Heart right ventricle (tissue), 16 donors: Measurements from ENCODE around the gene TFB1M. TPM values are rescaled to one million over a fixed set of nuclear protein-coding genes. Genes with fewer than 3 reads are reported as not detected.

Source experiments
- ATAC-seq, 8 donors: fragments of 200-7000 bp; cut with Tn5 transposase; one replicate each; pipeline ENCODE4 v1.9.1; 2020; ENCODE audit warnings: mild to moderate bottlenecking in 8 of 8, moderate library complexity in 8 of 8, moderate number of reproducible peaks in 1 of 8
- DNase-seq, 2 donors: peaks; one replicate each; pipeline ENCODE4 v3.0.0-alpha.2; 2020
- H3K27ac ChIP-seq, 10 donors: fragments of 200-600 bp; sonication (generic) in 2 of 10; one replicate each; pipeline versions ENCODE4 v1.5.0 to v1.8.0; 2020 to 2022; ENCODE audit warnings: mild to moderate bottlenecking in 3 of 10
- H3K27me3 ChIP-seq, 7 donors: fragments of 200-600 bp; one replicate each; pipeline ENCODE4 v1.8.0; 2021 to 2022; ENCODE audit warnings: mild to moderate bottlenecking in 2 of 7
- H3K36me3 ChIP-seq, 9 donors: fragments of 200-600 bp; sonication (generic) in 1 of 9; one replicate each; pipeline versions ENCODE4 v1.5.0 to v1.8.0; 2020 to 2022; ENCODE audit warnings: mild to moderate bottlenecking in 2 of 9
- H3K4me1 ChIP-seq, 9 donors: fragments of 200-600 bp; sonication (generic) in 1 of 9; one replicate each; pipeline versions ENCODE4 v1.5.0 to v1.8.0; 2020 to 2022; ENCODE audit warnings: mild to moderate bottlenecking in 4 of 9
- H3K4me3 ChIP-seq, 10 donors: fragments of 200-600 bp; sonication (generic) in 2 of 10; one replicate each; pipeline versions ENCODE4 v1.5.0 to v1.8.0; 2020 to 2022; ENCODE audit warnings: mild to moderate bottlenecking in 7 of 10, moderate library complexity in 2 of 10
- H3K9me3 ChIP-seq, 11 donors: fragments of 200-600 bp in 10 of 11; sonication (generic) in 2 of 11; one replicate each; pipeline versions ENCODE4 v1.5.0 to v1.8.0; 2013 to 2022; ENCODE audit warnings: mild to moderate bottlenecking in 2 of 11, control low read depth in 1 of 11, moderate library complexity in 1 of 11
- WGBS, 2 donors: extraction: QIAGEN DNeasy Blood & Tissue Kit; methylation state at CpG; one replicate each; pipeline ENCODE4 v1.1.7; 2013; ENCODE audit warnings: inconsistent platforms in 1 of 2; 5-methylcytosine and 5-hydroxymethylcytosine counted together
- intact Hi-C, 10 donors: fragments of 100-400 bp; cut with DNase I; formaldehyde crosslinking; loops; one replicate each; pipeline versions ENCODE4 v1.11.1 to v1.14.2; 2022
- polyA plus RNA-seq, 2 donors: library from polyadenylated mRNA; stranded (reverse); fragments of 200-250 nt; gene quantifications; one replicate each; pipeline ENCODE4 v1.2.3, GENCODE V29; 2013
- total RNA-seq, 10 donors: library from RNA; stranded (reverse); fragmentation: NEBNext Ultra II Directional in 3 of 10; extraction: Animal tissue kit (Norgen Biotek cat#: 25700) in 3 of 10; gene quantifications; one replicate each; pipeline versions ENCODE4 v1.2.1 to v1.2.4, GENCODE V29; 2021 to 2023
- TF ChIP-seq, protein P1 (sequence below), 9 donors: fragments of 200-600 bp; sonication (generic) in 2 of 9; IDR thresholded peaks; one replicate each; pipeline versions ENCODE4 v1.5.0 to v1.8.0; 2021 to 2022; ENCODE audit warnings: antibody characterized with exemption in 9 of 9, mild to moderate bottlenecking in 5 of 9, moderate library complexity in 1 of 9
- donor health status: Arrhythmogenic right ventricular cardiomyopathy.
- donor health status: ischemic (EF 13 %, LVEDD 7.1; RV severe dilation, severe dysfunction).
- donor health status: healthy with polysubstance abuse.
- donor health status: DM: no; HTN: yes; CAD: no.
- donor health status: DM: no; HTN: no; CAD: no.
- donor health status: ischemic (EF 25% LVEDD 6.9; RV normal size, moderate dysfunction).
- donor health status: ischemic (EF 25% LVEDD 5.7; RV mildly dilated, moderate dysfunction).
- donor health status: healthy.
- donor health status: DM: yes; HTN: yes; CAD: no.
- donor health status: Ischemic cardiomyopathy.
- donor health status: ischemic (EF 35%, LVEDD 5.7; RV mildly dilated, moderate dysfunction).
- donor health status: nonischemic (EF 11% LVEDD 7.7; RV severe dilation, severe dysfunction).
- donor health status: DM: yes; HTN: yes; CAD: no.
- donor health status: PGD.
- donor health status: ischemic (EF 29% LVEDD 5.4; RV normal size, mild dysfunction).
- donor health status: nonischemic (EF 23%, LVEDD 6.1; RV moderate dilation, normal function).

TFB1M gene
- total and polyA plus RNA-seq, 12 donors, result 9.7 to 23.1 (median 17.9) TPM

DNA sequence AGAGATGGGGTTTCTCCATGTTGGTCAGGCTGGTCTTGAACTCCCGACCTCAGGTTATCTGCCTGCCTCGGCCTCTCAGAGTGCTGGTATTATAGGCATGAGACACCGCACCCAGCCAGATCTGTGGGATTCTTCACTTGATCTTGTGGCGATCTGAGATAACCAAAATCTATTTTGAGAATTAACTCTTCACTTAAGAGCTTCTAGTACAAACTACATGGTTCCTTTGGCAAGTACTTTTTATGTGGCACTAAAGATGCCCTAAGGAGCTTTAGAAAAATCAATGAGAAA lies 37.8 kb upstream of the TFB1M start:
- no peak overlapping the region for H3K27ac ChIP-seq
- H3K9me3 ChIP-seq, result peaks cover 0 to 44% (median 19%) of the 10 kb centered on the region in 11 donors
- H3K27me3 ChIP-seq, result peaks cover 0 to 8% (median 0%) of the 10 kb centered on the region in 7 donors
- no peaks in the 10 kb centered on the region for H3K36me3 ChIP-seq
- intact Hi-C loops, result no loop called here
- no peak overlapping the region for H3K4me3 ChIP-seq
- TF ChIP-seq, protein P1, sequence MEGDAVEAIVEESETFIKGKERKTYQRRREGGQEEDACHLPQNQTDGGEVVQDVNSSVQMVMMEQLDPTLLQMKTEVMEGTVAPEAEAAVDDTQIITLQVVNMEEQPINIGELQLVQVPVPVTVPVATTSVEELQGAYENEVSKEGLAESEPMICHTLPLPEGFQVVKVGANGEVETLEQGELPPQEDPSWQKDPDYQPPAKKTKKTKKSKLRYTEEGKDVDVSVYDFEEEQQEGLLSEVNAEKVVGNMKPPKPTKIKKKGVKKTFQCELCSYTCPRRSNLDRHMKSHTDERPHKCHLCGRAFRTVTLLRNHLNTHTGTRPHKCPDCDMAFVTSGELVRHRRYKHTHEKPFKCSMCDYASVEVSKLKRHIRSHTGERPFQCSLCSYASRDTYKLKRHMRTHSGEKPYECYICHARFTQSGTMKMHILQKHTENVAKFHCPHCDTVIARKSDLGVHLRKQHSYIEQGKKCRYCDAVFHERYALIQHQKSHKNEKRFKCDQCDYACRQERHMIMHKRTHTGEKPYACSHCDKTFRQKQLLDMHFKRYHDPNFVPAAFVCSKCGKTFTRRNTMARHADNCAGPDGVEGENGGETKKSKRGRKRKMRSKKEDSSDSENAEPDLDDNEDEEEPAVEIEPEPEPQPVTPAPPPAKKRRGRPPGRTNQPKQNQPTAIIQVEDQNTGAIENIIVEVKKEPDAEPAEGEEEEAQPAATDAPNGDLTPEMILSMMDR (IDR thresholded peaks at IDR 0.05), result no peak
- H3K4me1 ChIP-seq, result no peaks in the 10 kb centered on the region
- DNase-seq, result no peak
- no peak for ATAC-seq
- 66 to 77% methylated on average over 4 of the region's 4 CpGs for WGBS, 2 donors

DNA sequence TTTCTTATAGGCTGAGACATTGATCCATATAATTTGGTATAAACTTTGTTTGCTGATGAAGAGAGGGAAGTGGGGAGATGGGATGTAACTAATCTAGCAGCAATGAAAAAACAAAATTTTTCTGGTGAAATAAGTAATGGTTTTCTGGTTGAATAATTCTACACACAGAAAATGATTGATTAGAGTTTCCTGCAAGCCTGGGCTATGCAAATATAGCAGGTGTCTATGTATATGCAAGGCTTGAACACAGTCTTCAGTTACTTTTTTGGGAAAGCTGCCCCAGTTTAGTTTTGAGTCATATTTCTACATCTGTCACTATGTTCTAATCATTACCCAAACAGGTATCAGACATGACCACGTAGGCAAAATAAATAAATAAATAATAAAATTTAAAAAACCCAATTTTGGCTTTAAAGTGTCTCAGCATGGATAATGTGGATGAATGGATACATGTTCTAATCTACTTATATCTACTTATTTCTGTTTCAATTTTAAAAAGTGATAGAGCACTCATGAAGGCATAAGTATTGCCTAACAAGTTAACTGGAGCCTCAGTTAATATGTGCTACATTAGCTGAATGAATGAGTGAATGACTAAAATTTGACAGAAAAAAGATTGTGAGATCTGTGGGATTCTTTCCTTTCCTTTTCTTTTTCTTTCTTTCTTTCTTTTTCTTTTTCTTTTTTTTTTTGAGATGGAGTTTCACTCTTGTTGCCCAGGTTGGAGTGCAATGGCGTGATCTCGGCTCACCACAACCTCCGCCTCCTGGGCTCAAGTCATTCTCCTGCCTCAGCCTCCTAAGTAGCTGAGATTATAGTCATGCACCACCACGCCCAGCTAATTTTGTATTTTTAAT lies 37.2 kb upstream of the TFB1M start:
- Histone ChIP-seq H3K4me1 (no peaks in the 10 kb centered on the region), H3K4me3 (no peak overlapping the region), H3K36me3 (no peaks in the 10 kb centered on the region), H3K27me3 (peaks cover 0 to 8% (median 0%) of the 10 kb centered on the region in 7 donors), H3K9me3 (peaks cover 0 to 50% (median 20%) of the 10 kb centered on the region in 11 donors), H3K27ac (no peak overlapping the region)
- DNase-seq (no peak), ATAC-seq (no peak)
- 83 to 87% methylated on average over 5 of the region's 5 CpGs for WGBS, 2 donors
- intact Hi-C loops, result no loop called here
- TF ChIP-seq, protein P1 (IDR thresholded peaks at IDR 0.05), result no peak

DNA sequence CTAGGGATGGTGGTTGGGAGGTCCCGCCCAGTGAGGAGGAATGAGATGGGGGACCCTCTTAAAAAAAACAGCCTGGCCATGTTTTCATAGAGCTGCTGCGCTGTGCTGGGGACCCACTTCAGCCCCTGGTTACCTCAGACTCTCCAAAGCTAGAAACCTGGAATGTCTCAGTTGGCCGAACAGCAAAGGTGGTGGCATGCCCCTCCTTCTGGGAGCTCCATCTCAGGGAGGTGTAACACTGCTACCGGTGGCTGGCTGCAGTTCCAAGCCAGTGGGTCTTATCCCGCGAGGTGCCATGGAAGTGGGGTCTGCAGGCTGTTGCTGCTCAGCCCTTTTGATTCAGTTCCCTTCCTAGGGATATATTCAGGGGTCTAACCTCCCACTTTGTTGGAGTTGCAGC lies 35.7 kb upstream of the TFB1M start:
- intact Hi-C loops, result no loop called here

DNA sequence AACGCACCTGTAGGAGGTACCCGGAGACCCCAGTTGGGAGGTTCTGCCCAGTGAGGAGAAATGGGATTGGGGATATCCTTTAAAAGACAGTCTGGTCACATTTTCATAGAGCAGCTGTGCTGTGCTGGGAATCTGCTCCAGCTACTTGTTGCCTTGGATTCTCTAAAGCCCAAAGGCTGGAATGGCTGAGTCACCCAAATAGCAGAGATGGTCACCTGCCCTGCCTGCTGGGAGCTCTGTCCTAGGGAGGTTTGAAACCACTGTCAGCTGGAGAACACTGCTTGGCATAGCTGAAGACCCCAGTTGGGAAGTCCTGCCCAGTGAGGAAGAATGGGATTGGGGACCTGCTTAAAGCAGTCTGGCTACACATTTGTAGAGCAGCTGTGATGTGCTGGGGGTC lies 34.8 kb upstream of the TFB1M start:
- Histone ChIP-seq H3K4me3 (no peak overlapping the region), H3K9me3 (peaks cover 0 to 55% (median 14%) of the 10 kb centered on the region in 11 donors), H3K27me3 (peaks cover 0 to 8% (median 0%) of the 10 kb centered on the region in 7 donors), H3K4me1 (no peaks in the 10 kb centered on the region), H3K36me3 (no peaks in the 10 kb centered on the region), H3K27ac (no peak overlapping the region)
- TF ChIP-seq, protein P1 (IDR thresholded peaks at IDR 0.05), result no peak
- 91 to 95% methylated on average over 2 of the region's 2 CpGs for WGBS, 2 donors
- intact Hi-C loops, result no loop called here
- ATAC-seq, result no peak
- no peak for DNase-seq

More for the DNA sequence above, 35.7 kb upstream of the TFB1M start:
- Histone ChIP-seq H3K27me3 (peaks cover 0 to 8% (median 0%) of the 10 kb centered on the region in 7 donors), H3K27ac (no peak overlapping the region), H3K36me3 (no peaks in the 10 kb centered on the region), H3K4me1 (no peaks in the 10 kb centered on the region), H3K4me3 (no peak overlapping the region), H3K9me3 (peaks cover 0 to 58% (median 20%) of the 10 kb centered on the region in 11 donors)
- DNase-seq, result no peak
- TF ChIP-seq, protein P1 (IDR thresholded peaks at IDR 0.05), result no peak
- ATAC-seq, result no peak
- 92 to 96% methylated on average over 6 of the region's 6 CpGs for WGBS, 2 donors
